T-cell (primary cell): ENCODE measurements around the gene NUP153. TPM values are rescaled to one million over a fixed set of nuclear protein-coding genes. Genes with fewer than 3 reads are reported as not detected.

ENCODE experiments used
- ATAC-seq, 4 experiments: fragments of 200-7000 bp in 3 of 4; fragments of 150-1000 bp in 1 of 4; cut with Tn5 transposase; replicated peaks in 1 of 4; 1 replicate in 3 of 4; 2 replicates in 1 of 4; pipeline ENCODE4 v1.10.0; 2021; ENCODE audit warnings: moderate library complexity in 3 of 4, mild to moderate bottlenecking in 2 of 4, moderate number of reproducible peaks in 1 of 4
- CTCF ChIA-PET, 2 donors: fragments of 300-600 bp; sonication (Branson Sonifier 250); formaldehyde crosslinking; loops; one replicate each; lab custom pipeline; 2022; ENCODE audit warnings: antibody characterized with exemption in 2 of 2; lab: Charles Lee
- POLR2A ChIA-PET, 2 donors: fragments of 300-600 bp; sonication (Branson Sonifier 250); formaldehyde crosslinking; loops; one replicate each; lab custom pipeline; 2022; ENCODE audit warnings: antibody characterized with exemption in 2 of 2; lab: Charles Lee
- DNase-seq, 35 experiments: peaks; one replicate each; pipeline versions ENCODE4 v3.0.0 to v3.0.0-alpha.2; 2013 to 2023
- H3K27ac ChIP-seq: one replicate; pipeline ENCODE4 v1.5.1; 2013; ENCODE audit warnings: low read length
- H3K27me3 ChIP-seq, 2 experiments: replicated peaks in 1 of 2; 1 replicate in 1 of 2; 2 replicates in 1 of 2; pipeline versions ENCODE4 v1.6.1 to v1.7.0; 2013; ENCODE audit warnings: low read length in 1 of 2, mixed read lengths in 1 of 2; ENCODE audit not compliant: control insufficient read depth in 2 of 2, insufficient read depth in 2 of 2; ENCODE audit errors: extremely low read depth in 1 of 2
- H3K36me3 ChIP-seq, 2 donors: 1 replicate in 1 of 2; 2 replicates in 1 of 2; pipeline versions ENCODE4 v1.6.1 to v1.7.0; 2013; ENCODE audit warnings: low read length in 1 of 2; ENCODE audit not compliant: control insufficient read depth in 2 of 2, insufficient read depth in 1 of 2; ENCODE audit errors: extremely low read depth in 1 of 2
- H3K4me1 ChIP-seq, 2 experiments: 1 replicate in 1 of 2; 2 replicates in 1 of 2; pipeline versions ENCODE4 v1.6.1 to v1.7.0; 2013; ENCODE audit warnings: low read length in 2 of 2, mixed read lengths in 1 of 2; ENCODE audit not compliant: insufficient read depth in 2 of 2, control insufficient read depth in 1 of 2; ENCODE audit errors: extremely low read depth in 1 of 2
- H3K4me3 ChIP-seq, 2 donors: 1 replicate in 1 of 2; 2 replicates in 1 of 2; pipeline versions ENCODE4 v1.5.1 to v1.7.0; 2013; ENCODE audit warnings: mild to moderate bottlenecking in 2 of 2, low read length in 1 of 2, moderate library complexity in 1 of 2; ENCODE audit not compliant: control insufficient read depth in 1 of 2; ENCODE audit errors: extremely low read depth in 1 of 2
- H3K9me3 ChIP-seq: 2 replicates; pipeline ENCODE4 v1.7.0; 2013
- H3K27ac Mint-ChIP-seq, 2 donors: one replicate each; pipeline ENCODE4 v1.8.0; 2020 to 2021; ENCODE audit warnings: mild to moderate bottlenecking in 2 of 2, mixed read lengths in 2 of 2
- H3K27me3 Mint-ChIP-seq, 2 donors: one replicate each; pipeline ENCODE4 v1.8.0; 2021 to 2022; ENCODE audit warnings: mixed read lengths in 2 of 2
- H3K36me3 Mint-ChIP-seq: one replicate; pipeline ENCODE4 v1.8.0; 2021; ENCODE audit warnings: mixed read lengths
- H3K4me1 Mint-ChIP-seq, 3 donors: one replicate each; pipeline ENCODE4 v1.8.0; 2020 to 2022; ENCODE audit warnings: mixed read lengths in 3 of 3, mild to moderate bottlenecking in 1 of 3
- H3K4me3 Mint-ChIP-seq, 3 donors: one replicate each; pipeline ENCODE4 v1.8.0; 2020 to 2022; ENCODE audit warnings: mild to moderate bottlenecking in 3 of 3, mixed read lengths in 3 of 3, moderate library complexity in 3 of 3
- H3K9me3 Mint-ChIP-seq, 3 donors: one replicate each; pipeline ENCODE4 v1.8.0; 2020 to 2022; ENCODE audit warnings: mixed read lengths in 3 of 3
- WGBS: methylation state at CpG from one replicate; pipeline ENCODE4 v1.1.5; 2013; ENCODE audit warnings: missing lambda C conversion rate; ENCODE audit not compliant: insufficient coverage; 5-methylcytosine and 5-hydroxymethylcytosine counted together
- total RNA-seq, 35 experiments: library from RNA in 6 of 35; stranded (reverse) in 6 of 35; fragments of 120-200 nt in 1 of 35; gene quantifications; one replicate each; pipeline versions ENCODE4 v1.2.1 to v1.2.4 and lab custom pipeline; 2013 to 2026

Gene NUP153
- total RNA-seq, 5 donors from 2014 or later (not counting 1 experiment from before 2014, with no cell fraction given), result 46.4 to 58.5 (median 54.2) TPM

- CTCF ChIA-PET, result interaction anchor here in 1 of 2 donors (0.6 to 0.7 kb wide), 2 partner anchors 76 to 1058 kb away, joined by 6 to 9 read pairs; no protein-coding TSS in a partner anchor
- H3K4me3 Mint-ChIP-seq, result no peak overlapping the region
- no peak for DNase-seq
- 97% methylated on average over 35 of the region's 49 CpGs for WGBS
- H3K27me3 ChIP-seq, result peaks cover 0 to 4% of the 10 kb centered on the region in 2 experiments
- POLR2A ChIA-PET, result no interaction called here
- no peaks in the 10 kb centered on the region for H3K9me3 Mint-ChIP-seq
- no peaks in the 10 kb centered on the region for H3K36me3 ChIP-seq
- no peaks in the 10 kb centered on the region for H3K27me3 Mint-ChIP-seq
- H3K9me3 ChIP-seq, result no peaks in the 10 kb centered on the region
- no peak overlapping the region for H3K27ac Mint-ChIP-seq
- no peak for ATAC-seq
- H3K27ac ChIP-seq, result no peak overlapping the region
- H3K4me1 ChIP-seq, result no peaks in the 10 kb centered on the region
- H3K4me3 ChIP-seq, result no peak overlapping the region
- H3K4me1 Mint-ChIP-seq, result no peaks in the 10 kb centered on the region
- no peaks in the 10 kb centered on the region for H3K36me3 Mint-ChIP-seq
These were observed 22.0 kb upstream of the NUP153 start for GRCh38 chr6:17728551-17729222.

GRCh38 chr6:17725083-17725482, 18.4 kb upstream of the NUP153 start:
- ChIA-PET CTCF (no interaction called here), POLR2A (no interaction called here)
- no peak overlapping the region for H3K4me3 Mint-ChIP-seq
- ATAC-seq (no peak), DNase-seq (no peak)
- no peaks in the 10 kb centered on the region for H3K9me3 Mint-ChIP-seq
- H3K36me3 ChIP-seq, result no peaks in the 10 kb centered on the region
- H3K4me3 ChIP-seq, result no peak overlapping the region
- no peaks in the 10 kb centered on the region for H3K4me1 ChIP-seq
- peaks cover 0 to 6% of the 10 kb centered on the region in 2 experiments for H3K27me3 ChIP-seq
- no peaks in the 10 kb centered on the region for H3K4me1 Mint-ChIP-seq
- no peaks in the 10 kb centered on the region for H3K9me3 ChIP-seq
- H3K36me3 Mint-ChIP-seq, result no peaks in the 10 kb centered on the region
- 36% methylated on average over 5 of the region's 6 CpGs for WGBS
- H3K27ac Mint-ChIP-seq, result no peak overlapping the region
- no peak overlapping the region for H3K27ac ChIP-seq
- peaks cover 0 to 5% of the 10 kb centered on the region in 2 donors for H3K27me3 Mint-ChIP-seq

GRCh38 chr6:17724341-17724740, 17.6 kb upstream of the NUP153 start:
- no peaks in the 10 kb centered on the region for H3K4me1 Mint-ChIP-seq
- no peaks in the 10 kb centered on the region for H3K36me3 Mint-ChIP-seq
- ATAC-seq, result no peak
- H3K4me3 Mint-ChIP-seq, result no peak overlapping the region
- H3K27ac ChIP-seq, result no peak overlapping the region
- H3K36me3 ChIP-seq, result no peaks in the 10 kb centered on the region
- H3K4me3 ChIP-seq, result no peak overlapping the region
- ChIA-PET POLR2A (no interaction called here), CTCF (interaction anchor here in 1 of 2 donors (0.6 kb wide), 1 partner anchor 10 kb away, joined by 3 read pairs; no protein-coding TSS in a partner anchor)
- no peaks in the 10 kb centered on the region for H3K9me3 Mint-ChIP-seq
- DNase-seq, result no peak
- H3K27ac Mint-ChIP-seq, result no peak overlapping the region
- H3K4me1 ChIP-seq, result no peaks in the 10 kb centered on the region
- WGBS, result no CpG with 5 or more reads among the region's 3 CpGs
- peaks cover 0 to 5% of the 10 kb centered on the region in 2 donors for H3K27me3 Mint-ChIP-seq
- no peaks in the 10 kb centered on the region for H3K9me3 ChIP-seq
- H3K27me3 ChIP-seq, result peaks cover 0 to 6% of the 10 kb centered on the region in 2 experiments

- H3K27ac ChIP-seq, result no peak overlapping the region
- 94% methylated on average over 2 of the region's 3 CpGs for WGBS
- H3K27me3 ChIP-seq, result peaks cover 0 to 8% of the 10 kb centered on the region in 2 experiments
- no peak for DNase-seq
- no peaks in the 10 kb centered on the region for H3K36me3 Mint-ChIP-seq
- no peak overlapping the region for H3K4me3 ChIP-seq
- H3K4me1 ChIP-seq, result no peaks in the 10 kb centered on the region
- H3K36me3 ChIP-seq, result no peaks in the 10 kb centered on the region
- no peaks in the 10 kb centered on the region for H3K9me3 ChIP-seq
- H3K4me1 Mint-ChIP-seq, result no peaks in the 10 kb centered on the region
- H3K27ac Mint-ChIP-seq, result no peak overlapping the region
- peaks cover 0 to 5% of the 10 kb centered on the region in 2 donors for H3K27me3 Mint-ChIP-seq
- ChIA-PET CTCF (no interaction called here), POLR2A (no interaction called here)
- H3K4me3 Mint-ChIP-seq, result no peak overlapping the region
- ATAC-seq, result no peak
- H3K9me3 Mint-ChIP-seq, result no peaks in the 10 kb centered on the region
These were observed 14.9 kb upstream of the NUP153 start for GRCh38 chr6:17721671-17722070.

- ChIA-PET POLR2A (no interaction called here), CTCF (no interaction called here)
- H3K9me3 Mint-ChIP-seq, result no peaks in the 10 kb centered on the region
- no peak overlapping the region for H3K4me3 ChIP-seq
- no peak overlapping the region for H3K4me3 Mint-ChIP-seq
- no peaks in the 10 kb centered on the region for H3K9me3 ChIP-seq
- ATAC-seq (no peak), DNase-seq (no peak)
- peaks cover 0 to 5% of the 10 kb centered on the region in 2 donors for H3K27me3 Mint-ChIP-seq
- WGBS, result 100% methylated on average over 1 of the region's 3 CpGs
- no peak overlapping the region for H3K27ac ChIP-seq
- no peaks in the 10 kb centered on the region for H3K4me1 ChIP-seq
- H3K36me3 Mint-ChIP-seq, result no peaks in the 10 kb centered on the region
- H3K4me1 Mint-ChIP-seq, result peaks cover 8% of the 10 kb centered on the region in 3 donors
- H3K36me3 ChIP-seq, result no peaks in the 10 kb centered on the region
- peaks cover 0 to 4% of the 10 kb centered on the region in 2 experiments for H3K27me3 ChIP-seq
- H3K27ac Mint-ChIP-seq, result no peak overlapping the region
These were observed 12.8 kb upstream of the NUP153 start for GRCh38 chr6:17719323-17720041.

- Histone ChIP-seq H3K27me3 (peaks cover 0 to 2% of the 10 kb centered on the region in 2 experiments), H3K4me1 (no peaks in the 10 kb centered on the region), H3K36me3 (no peaks in the 10 kb centered on the region), H3K4me3 (no peak overlapping the region), H3K27ac (no peak overlapping the region), H3K9me3 (no peaks in the 10 kb centered on the region)
- Mint-ChIP-seq H3K4me1 (peaks cover 8 to 13% (median 12%) of the 10 kb centered on the region in 3 donors), H3K27ac (no peak overlapping the region), H3K27me3 (no peaks in the 10 kb centered on the region), H3K9me3 (no peaks in the 10 kb centered on the region), H3K4me3 (no peak overlapping the region), H3K36me3 (no peaks in the 10 kb centered on the region)
- DNase-seq (no peak), ATAC-seq (no peak)
- ChIA-PET CTCF (interaction anchor here in 1 of 2 donors (0.6 kb wide), 1 partner anchor 47 kb away, joined by 3 read pairs; no protein-coding TSS in a partner anchor), POLR2A (no interaction called here)
- no CpG with 5 or more reads among the region's 2 CpGs for WGBS
These were observed 9.5 kb upstream of the NUP153 start for GRCh38 chr6:17716221-17716620.
